GM18907 (cell line): ENCODE data around the gene RYR2.
"Not testable (repeated sequence)": the region's sequence is repeated elsewhere in the genome, so short reads cannot be mapped to it uniquely, and the experiment has no call there.

Source experiments
- ATAC-seq: cut with Tn5 transposase; IDR thresholded peaks from one replicate; pipeline ENCODE4 v1.9.1; 2021; ENCODE audit warnings: mild to moderate bottlenecking, moderate library complexity; ENCODE audit not compliant: unreplicated experiment

RYR2 gene

DNA sequence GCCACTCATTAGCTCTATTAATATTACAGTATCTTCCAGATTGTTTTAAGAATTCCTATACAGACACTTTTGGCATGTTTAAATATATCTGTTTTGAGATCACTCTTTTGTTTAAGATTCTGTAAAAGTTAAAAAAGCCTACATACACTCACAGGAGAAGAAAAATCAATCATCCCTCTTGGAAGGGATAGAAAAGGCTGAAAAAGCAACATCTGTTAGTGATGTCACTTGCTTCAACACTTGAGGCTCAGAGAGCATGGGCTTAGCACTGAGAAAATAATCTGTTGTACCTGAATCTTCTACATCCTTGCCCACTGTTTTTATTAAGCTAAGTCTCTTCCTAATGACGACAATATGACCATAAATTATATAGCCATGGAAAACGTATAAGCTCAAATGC is 721.8 kb downstream of the RYR2 start:
- ATAC-seq = no peak

DNA sequence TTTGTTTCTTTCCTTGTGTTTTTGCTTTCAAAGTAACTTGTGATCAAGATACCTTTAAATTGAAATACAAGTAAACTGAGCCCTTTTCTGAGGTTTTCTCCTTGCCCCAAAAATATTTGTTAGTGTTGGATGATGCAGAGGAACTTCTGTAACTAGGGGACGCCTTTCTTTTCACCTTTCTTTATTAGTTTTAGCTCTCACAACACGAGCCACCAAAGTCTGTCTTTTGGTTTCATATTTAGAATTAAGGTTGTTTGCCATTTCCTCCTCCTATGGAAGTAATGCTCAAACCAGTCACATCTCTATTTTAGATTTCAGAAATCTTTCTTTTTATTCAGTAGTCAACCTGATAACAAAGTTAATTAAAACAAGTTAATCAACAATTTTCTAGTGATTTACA is 727.9 kb downstream of the RYR2 start:
- ATAC-seq = no peak

DNA sequence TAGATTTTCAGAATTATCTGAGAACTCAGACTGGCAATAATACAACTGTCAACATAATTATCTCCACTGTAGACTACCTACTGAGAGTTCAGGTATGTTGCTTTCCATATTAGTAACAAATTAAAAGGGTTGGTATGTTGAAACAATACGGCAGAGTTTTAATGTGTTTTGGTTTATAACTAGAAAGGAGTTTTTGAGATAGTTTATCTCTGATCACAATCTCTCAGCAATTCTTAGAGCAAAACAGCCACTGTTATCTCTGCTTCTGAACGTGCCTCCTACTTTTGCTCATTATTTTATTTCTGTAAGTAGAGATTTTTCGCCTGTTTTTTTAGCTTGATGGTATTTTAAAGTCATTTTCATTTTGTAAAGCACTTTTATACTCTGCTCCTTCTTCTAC is 730.0 kb downstream of the RYR2 start:
- ATAC-seq = no peak

DNA sequence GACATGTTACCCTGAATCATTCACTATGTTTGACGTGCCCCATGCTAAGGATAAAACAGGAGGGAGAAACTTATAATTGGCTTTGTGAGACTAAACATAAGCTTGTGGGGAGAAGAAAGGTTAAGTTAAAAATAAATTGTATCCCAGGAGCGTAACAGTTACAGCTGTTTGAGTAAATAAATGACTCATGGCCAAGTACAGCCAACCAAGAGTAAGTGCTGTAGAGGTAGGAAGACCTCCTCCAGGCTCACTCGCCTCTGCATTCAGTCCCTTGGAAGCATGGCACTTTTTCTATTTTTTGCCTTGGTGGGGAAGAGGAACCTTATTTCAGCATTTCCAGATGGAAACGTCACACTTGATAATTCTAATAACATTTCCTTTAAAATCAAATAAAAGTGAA is 732.3 kb downstream of the RYR2 start:
- ATAC-seq = no peak

DNA sequence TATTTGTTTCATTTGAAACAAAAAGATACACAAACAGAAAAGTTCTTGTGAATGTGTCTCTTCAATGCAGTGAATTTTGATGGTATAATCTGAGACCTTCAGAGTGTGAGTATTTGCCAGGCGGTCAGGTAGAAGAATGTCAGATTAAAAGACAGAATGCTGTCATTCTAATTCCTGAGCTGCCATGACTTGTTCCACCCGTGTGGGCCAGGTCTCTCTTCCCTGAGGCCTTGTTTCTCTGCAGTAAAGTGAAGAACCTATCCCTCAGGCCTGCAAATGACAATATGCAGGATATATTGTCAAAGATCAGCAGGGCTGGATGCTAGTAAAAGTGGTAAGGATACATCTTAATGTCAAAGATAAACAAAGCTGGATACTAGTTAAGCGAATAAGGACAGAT is 737.4 kb downstream of the RYR2 start:
- no peak for ATAC-seq

DNA sequence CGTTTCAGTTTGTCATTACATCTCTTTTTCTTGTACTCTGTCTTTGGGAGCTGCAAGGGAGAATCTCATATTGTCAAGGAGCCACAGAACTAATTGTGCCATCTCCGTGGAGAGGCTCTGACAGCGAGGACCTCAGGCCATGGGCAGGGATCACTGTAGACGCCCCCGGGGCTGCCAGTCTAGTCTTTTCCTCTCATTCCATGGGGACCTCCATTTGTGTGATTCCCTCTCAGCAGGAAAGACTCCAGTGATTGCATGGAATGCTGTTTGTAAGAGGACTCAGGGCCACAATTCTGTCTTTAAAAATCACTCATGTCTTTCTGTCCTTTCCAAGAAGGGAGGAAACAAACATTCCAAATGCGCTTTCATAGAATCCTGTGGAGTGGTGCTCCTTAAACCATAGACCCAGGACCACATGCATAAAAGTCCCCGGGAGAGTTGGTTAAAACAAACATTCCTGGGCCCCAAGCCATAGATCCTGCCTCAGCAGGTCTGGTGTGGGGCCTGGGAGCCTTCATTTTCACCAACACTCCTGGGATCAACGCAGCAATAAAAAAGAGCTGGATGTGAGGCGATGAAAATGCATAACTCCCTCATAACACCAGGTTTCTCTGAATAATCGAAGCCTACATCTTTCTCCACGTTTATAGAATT is 744.2 kb downstream of the RYR2 start:
- no peak for ATAC-seq

DNA sequence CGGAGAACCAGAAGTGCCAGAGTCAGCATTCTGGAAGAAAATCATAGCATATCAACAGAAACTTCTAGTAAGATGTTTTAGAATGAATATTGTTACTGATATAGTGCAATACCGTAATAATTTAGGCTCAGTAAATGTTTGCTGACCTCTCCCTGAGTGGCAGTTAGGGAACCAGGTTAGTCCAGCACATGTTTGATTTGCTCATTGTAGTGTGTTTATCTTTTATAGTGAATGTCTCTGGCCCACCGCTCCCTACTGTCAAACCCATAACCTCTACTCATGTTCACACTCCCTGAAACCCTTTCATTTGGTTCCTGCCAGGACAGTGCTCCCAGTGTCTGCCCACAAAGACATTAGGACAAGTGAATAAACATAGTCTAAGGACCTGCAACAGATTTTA is 746.1 kb downstream of the RYR2 start:
- no peak for ATAC-seq

DNA sequence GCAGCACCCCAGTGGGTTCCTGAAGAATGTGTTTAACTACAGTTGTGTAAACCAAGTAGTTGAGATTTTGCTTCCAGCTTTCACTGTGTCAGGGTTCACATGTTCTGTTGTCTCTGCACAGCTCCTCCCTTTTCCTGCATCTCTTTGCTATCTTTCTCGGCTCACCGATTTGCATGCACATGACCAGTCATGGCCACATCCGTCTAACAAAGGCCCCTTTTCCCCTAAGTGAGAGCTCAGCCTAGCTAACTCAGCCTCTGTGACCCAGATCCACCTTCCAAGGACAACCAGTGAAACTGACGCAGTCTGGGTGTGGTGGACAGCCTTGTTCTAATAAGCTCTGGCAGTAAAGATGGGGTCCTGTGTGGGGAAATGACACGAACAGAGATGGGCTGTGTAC is 747.6 kb downstream of the RYR2 start:
- no peak for ATAC-seq

DNA sequence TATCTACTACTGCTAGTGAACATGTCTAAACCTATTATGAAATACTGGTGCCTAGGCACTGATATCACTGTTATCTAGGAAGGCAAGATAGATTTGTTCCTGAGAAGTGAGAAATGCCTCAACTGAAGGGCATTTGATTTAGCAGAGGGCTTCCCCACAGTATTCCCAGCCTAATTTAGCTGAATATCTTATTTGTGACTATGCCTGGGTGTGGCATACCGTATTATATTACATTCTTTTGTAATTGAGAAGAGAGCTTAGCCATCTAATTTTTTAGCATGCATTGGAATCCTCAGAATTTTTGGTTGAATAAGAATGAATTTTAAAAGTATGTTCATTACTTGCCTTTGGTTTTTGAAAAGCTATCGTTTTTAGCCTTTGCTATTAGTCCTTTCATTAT is 749.6 kb downstream of the RYR2 start:
- ATAC-seq = no peak

DNA sequence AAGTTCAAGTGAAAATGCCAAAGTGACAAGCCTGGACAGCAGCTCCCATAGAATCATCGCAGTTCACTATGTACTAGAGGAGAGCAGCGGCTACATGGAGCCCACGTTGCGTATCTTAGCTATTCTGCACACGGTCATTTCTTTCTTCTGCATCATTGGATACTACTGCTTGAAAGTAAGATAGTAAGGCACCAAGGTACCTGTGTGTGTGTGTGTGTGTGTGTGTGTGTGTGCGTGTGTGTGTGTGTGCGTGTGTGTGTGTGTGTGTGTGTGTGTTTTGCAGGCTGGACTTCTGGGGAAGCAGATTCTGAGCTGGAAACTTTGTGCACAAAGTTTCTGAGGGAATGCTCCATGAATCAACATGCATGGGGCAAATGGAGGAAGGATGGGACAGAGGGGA is 750.2 kb downstream of the RYR2 start:
- ATAC-seq = no peak

DNA sequence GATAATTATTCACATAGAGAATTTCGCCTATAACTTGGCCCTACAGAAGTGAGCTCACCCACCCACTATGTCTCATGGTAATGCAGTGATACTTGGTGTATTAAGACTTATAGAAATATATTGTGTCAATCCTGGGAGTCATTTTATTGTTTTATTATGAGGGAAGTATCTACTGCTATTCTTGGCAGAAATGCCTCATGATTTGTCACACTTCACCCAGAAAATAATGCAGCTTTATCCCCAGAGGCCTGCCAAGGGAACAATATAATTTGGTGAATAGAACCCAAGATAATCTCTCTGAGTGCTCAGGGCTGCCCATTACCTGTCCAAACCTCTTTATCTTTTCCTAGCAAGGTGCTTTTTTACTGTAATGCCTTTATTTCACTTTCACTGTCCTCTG is 750.7 kb downstream of the RYR2 start:
- no peak for ATAC-seq

DNA sequence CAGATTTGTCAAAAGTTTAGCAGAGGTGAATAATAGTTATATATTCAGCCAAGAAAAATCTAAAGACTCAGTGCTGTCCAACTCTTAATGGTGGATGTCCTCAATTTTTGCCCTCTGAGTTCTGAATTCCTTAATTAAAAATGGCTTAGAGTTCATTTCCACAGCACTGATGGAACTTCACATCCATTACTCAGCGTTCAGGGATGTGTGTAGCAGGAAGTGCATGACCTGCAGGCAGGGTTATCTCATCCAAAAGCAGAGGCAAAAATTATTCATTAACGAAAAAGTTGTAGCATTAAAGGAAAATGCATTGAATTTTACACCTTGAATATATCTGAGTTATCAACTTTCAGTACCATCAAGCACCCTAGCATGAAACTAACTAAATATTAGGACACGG is 752.1 kb downstream of the RYR2 start:
- ATAC-seq = no peak

DNA sequence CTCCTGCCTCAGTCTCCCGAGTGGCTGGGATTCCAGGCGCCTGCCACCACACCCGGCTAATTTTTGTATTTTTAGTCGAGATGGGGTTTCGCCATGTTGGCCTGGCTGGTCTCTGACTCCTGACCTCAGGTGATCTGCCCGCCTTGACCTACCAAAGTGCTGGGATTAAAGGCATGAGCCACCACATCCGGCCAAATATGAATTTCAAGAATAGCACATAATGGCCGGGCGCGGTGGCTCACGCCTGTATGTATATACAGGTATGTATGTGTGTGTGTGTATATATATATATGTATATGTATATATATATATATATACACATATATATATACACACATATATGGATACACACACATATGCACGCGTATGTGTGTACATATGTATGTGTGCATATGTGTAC is 753.6 kb downstream of the RYR2 start:
- ATAC-seq = no peak

DNA sequence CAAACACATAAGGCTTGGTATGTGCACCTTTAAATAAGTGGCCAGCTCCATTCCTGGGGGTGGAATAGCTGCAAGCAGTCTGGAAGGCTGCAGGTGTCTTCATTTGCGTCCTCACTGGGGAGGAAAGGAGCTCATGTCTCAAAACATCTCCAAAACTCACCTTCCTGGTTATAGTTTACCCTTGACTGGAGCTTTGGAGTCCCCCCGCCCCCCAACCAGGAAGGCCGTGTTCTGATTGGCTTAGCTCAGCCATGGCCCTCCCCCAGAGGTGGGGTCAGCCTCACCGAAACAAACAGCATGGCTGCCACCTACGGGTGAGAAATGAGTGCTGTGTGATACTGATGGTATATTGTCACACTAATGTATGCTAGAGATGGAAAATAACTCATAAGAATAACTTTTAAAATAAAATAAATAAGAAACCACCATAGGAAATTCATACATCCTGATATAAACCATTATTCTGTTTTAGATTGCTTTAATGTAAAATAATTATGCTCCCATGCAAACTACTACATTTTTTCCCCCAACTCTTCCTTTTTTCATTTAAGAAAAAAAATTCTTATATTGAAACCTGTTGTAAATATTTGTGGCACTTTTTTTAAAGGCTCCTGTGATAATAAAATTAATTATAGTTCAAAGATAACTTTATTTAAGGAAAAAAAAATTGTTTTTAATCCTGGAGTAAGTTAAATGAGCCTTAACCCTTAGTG is 757.9 kb downstream of the RYR2 start:
- ATAC-seq = peak; percentile 100

DNA sequence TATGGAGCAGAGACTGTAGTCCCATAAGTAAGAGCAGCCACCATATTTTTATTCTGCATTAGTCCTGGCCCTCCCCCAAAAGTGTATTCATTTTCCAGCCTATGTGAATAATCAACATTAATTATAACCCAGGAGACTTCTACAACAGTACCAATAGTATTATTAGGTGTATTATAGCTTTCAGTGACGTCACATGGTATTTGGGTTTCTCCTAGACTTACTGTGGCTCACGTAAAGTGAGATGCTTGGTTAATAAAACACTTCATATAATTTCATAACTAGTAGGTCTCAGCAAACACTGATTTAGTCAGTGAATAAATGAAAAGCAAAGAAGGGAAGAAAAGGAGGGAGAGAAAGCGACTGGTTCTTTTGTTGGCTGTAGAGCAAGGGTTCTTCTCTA is 762.5 kb downstream of the RYR2 start:
- no peak for ATAC-seq

DNA sequence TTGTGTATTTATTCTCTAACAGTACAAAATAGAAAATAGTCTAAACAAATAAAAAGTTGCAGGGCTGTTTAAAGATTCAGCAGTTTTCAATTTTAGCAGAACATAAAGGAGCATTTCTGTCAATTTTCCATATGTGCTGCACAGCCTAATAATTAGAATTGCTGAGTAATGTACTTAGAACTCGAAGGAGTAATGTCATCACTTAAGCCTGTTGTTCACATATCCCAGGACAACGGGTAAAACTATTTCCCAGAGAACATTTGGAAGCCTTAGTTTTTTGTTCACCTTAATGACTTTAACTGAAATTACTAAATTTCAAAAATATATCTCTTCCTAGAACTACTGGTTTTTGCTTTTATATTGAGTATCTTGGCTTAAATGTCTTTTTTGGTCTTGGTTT is 767.1 kb downstream of the RYR2 start:
- ATAC-seq = no peak

DNA sequence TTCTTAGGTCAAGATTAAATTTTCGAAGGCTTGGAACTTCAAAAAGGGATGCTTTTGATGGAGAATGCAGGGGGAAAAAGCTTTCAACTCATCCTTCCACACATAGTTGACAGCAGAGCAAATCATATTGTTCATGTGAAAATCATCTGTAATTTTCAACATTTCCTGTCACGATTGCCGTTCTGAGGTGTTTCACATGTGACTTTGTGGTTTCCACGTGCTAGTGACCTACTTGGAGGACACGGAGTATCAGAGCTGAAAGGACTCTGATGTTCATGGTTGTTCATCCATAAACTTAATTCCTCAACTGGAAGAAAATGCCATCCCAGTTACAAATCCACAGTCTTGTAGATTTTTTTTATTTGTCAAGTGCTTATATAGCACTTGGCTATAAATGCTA is 769.6 kb downstream of the RYR2 start:
- ATAC-seq = no peak

DNA sequence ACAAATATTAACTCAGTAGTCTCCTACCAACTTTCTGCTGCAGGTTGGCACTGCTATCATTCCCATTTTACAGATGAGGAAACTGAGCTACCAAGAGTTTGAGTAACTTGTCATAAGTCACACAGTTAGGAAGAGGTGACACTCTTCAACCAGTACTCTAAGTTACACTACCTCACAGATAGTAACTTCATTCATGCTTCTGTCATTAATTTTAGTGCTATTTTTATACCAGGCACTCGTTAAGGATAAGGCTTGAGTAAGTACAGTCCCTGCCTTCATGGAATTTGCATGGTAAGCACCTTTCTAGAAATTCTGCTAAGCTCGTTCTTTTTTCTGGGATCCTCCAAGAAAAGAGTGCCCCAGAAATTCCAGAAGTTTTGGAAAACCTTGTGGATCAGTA is 770.1 kb downstream of the RYR2 start:
- no peak for ATAC-seq

DNA sequence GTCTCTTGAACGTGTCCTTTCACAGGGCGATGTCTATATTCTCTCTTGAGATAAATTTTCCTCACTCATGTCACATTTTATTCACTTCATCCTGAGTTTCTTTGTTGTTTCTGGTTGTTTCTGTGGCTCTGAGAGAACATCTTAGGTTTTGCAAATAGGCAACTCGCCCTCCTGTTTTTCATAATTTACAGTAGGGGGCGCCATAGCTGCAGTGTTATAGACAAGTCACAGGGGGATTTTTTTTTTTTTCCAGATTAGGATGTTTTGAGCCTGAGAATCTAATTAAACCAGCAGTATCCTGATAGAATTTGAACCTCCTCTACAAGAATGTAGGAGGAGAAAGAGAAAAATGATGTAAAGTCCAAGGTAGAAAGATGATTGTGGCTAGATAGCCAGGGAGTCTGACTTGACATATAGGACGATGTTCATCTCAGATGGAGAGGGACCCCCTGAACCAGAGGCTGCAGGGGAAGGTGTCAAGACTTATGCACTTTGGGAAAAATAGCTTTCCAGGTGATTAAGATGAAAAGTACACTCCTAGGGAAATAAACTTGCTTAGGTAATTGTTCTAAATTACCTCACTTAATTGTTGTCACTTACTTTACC is 772.4 kb downstream of the RYR2 start:
- ATAC-seq = no peak

DNA sequence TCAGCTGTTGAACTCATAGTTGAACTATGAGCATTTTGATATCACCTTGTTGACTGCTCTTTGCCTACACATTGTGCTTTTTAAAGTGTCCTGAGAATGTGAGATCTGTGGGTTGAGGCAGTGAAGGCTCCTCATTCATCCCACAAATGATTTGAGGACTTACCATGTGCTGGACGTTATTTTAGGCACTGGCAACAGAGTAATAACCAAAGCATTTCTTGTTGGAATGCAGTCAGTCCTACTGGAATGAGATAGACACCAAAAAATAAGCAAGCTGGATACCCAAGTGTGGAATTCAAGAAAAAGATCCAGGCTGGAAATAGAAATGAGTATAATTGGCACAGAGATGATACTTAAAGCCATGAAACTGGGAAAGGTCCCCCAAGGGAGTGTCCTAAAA is 775.3 kb downstream of the RYR2 start:
- ATAC-seq = no peak

DNA sequence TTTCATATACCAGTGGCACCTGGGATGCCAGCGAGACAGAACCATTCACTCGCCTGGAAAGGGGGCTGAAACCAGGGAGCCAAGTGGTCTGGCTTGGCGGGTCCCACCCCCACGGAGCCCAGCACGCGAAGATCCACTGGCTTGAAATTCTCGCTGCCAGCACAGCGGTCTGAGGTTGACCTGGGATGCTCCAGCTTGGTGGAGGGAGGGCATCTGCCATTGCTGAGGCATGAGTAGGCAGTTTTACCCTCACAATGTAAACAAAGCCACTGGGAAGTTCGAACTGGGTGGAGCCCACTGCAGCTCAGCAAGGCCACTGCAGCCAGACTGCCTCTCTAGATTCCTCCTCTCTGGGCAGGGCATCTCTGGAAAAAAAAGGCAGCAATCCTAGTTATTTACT is 778.6 kb downstream of the RYR2 start:
- ATAC-seq = not testable (repeated sequence)

DNA sequence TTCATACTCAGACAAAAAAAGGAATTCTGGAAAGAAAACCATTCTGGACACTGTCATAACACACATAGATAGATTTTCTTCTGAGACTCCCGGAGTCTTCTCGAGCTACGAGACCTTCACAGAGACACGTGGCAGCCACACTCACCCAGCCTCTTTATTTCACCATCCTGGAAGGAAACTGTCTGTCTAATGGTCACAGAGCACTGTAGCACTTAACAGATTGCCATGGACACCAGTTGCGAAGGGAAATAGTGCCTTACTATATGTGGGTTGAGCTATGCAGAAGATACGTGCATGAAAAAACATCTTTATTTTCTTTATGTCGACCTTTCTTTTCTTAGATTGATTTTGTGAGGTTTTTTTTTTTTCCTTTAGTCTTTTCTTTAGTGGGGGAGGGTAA is 790.9 kb downstream of the RYR2 start:
- ATAC-seq = no peak

DNA sequence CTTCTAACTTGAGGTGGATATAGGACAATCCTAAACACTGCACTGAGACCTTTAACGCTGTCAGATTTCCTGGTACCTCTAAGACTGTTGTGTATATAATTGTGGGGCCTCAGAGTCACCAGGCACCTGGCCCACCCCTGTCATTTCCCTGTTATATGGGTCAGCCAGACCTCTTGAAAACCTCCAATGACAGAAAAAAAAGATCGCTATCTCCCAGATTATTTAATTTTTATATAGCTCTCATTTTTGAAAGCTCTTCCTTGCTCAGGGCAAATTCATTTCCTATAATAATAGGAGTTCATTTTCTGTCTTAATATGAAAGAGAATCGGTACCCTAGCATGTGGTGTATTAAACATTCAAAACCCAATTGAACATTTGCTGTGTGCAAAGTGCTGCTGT is 792.1 kb downstream of the RYR2 start:
- no peak for ATAC-seq
